ENCODE results near the gene ASB6.

ASB6 gene

GRCh38 chr9:129685220-129685932, 43.4 kb upstream of the ASB6 start:
- ChIA-PET POLR2A (no interaction called here), CTCF (no interaction called here)
- DNase-seq (ENCODE audit: extremely low spot score), result no peak
- TF ChIP-seq CTBP1 (IDR thresholded peaks at IDR 0.05; ENCODE audit: borderline replicate concordance) (no peak), BHLHE40 (IDR thresholded peaks at IDR 0.05; ENCODE audit: borderline replicate concordance) (no peak), SP1 (IDR thresholded peaks at IDR 0.05) (no peak), ELF4 (IDR thresholded peaks at IDR 0.05) (no peak), ZNF384 (IDR thresholded peaks at IDR 0.05) (no peak), LEF1 (IDR thresholded peaks at IDR 0.05; ENCODE audit: borderline replicate concordance) (no peak)

DNA sequence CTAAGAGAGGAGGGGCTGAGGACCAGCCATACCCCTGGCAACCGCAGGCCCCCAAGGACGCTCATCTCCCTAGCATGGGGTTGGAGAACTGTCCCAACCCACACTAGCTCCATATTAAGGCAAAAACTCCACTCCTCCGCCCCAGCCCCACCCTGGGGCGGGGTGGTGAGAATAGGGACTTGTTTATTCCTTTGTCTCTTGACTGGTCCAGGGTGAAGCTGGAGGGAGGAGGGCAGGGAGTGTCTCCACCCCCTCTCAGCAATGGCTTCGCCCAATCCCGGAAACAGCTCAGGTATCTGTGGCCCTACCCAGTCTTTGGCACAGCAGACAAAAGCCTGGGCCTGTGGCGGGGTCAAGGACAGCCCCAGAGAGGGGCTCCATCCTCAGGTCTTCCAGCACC, 40.4 kb upstream of the ASB6 start:
- ChIA-PET POLR2A (no interaction called here), CTCF (no interaction called here)
- DNase-seq (ENCODE audit: extremely low spot score), result no peak
- TF ChIP-seq SUZ12 (IDR thresholded peaks at IDR 0.05) (no peak), LEF1 (IDR thresholded peaks at IDR 0.05; ENCODE audit: borderline replicate concordance) (no peak), SP1 (IDR thresholded peaks at IDR 0.05) (no peak)
- TF ChIP-seq, protein P1, sequence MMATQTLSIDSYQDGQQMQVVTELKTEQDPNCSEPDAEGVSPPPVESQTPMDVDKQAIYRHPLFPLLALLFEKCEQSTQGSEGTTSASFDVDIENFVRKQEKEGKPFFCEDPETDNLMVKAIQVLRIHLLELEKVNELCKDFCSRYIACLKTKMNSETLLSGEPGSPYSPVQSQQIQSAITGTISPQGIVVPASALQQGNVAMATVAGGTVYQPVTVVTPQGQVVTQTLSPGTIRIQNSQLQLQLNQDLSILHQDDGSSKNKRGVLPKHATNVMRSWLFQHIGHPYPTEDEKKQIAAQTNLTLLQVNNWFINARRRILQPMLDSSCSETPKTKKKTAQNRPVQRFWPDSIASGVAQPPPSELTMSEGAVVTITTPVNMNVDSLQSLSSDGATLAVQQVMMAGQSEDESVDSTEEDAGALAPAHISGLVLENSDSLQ (IDR thresholded peaks at IDR 0.05), result no peak

GRCh38 chr9:129681924-129682323, 40.0 kb upstream of the ASB6 start:
- TF ChIP-seq ARNT (IDR thresholded peaks at IDR 0.05) (no peak), TARDBP (IDR thresholded peaks at IDR 0.05) (no peak), SP1 (IDR thresholded peaks at IDR 0.05) (no peak), CTBP1 (IDR thresholded peaks at IDR 0.05; ENCODE audit: borderline replicate concordance) (no peak), LEF1 (IDR thresholded peaks at IDR 0.05; ENCODE audit: borderline replicate concordance) (no peak), HDGF (IDR thresholded peaks at IDR 0.05; ENCODE audit: borderline replicate concordance) (no peak), FOXA1 (IDR thresholded peaks at IDR 0.05) (no peak), FOXK2 (IDR thresholded peaks at IDR 0.05) (no peak), SUZ12 (IDR thresholded peaks at IDR 0.05) (no peak), L3MBTL2 (conservative IDR thresholded peaks at IDR 0.05) (no peak), NFRKB (IDR thresholded peaks at IDR 0.05) (no peak), FOXM1 (IDR thresholded peaks at IDR 0.05; ENCODE audit: borderline replicate concordance) (no peak), BHLHE40 (IDR thresholded peaks at IDR 0.05; ENCODE audit: borderline replicate concordance) (no peak)

DNA sequence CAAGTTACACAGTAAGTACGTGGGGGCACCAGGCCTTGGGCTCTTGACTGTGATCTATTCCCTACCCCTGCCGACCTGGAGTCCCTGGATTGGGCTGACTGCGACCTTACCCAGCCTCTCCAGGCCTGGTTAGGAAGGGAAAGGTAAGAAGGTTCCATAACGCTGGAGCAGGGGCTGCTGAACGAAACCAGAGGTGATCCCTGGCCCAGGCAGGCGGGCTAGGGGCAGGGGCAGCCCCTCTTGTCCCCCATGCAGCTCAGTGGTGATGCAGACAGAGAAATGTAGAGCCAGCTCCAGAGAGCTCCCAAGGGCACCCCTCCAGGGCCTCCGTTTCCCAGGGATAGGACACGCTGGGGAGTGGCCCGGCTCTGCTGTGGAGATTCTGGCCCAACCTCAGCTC, 37.6 kb upstream of the ASB6 start:
- ChIA-PET CTCF (no interaction called here), POLR2A (interaction anchor here (1.5 kb wide), 1 partner anchor 18 kb away, joined by 5 read pairs; no protein-coding TSS in a partner anchor)
- DNase-seq (ENCODE audit: extremely low spot score), result no peak

More at GRCh38 chr9:129681924-129682323, 40.0 kb upstream of the ASB6 start:
- DNase-seq (ENCODE audit: extremely low spot score), result no peak
- ChIA-PET CTCF (no interaction called here), POLR2A (no interaction called here)

GRCh38 chr9:129678844-129679243, 36.9 kb upstream of the ASB6 start:
- ChIA-PET POLR2A (no interaction called here), CTCF (no interaction called here)
- TF ChIP-seq FOXM1 (IDR thresholded peaks at IDR 0.05; ENCODE audit: borderline replicate concordance) (no peak), L3MBTL2 (conservative IDR thresholded peaks at IDR 0.05) (no peak), ZNF384 (IDR thresholded peaks at IDR 0.05) (no peak), ARNT (IDR thresholded peaks at IDR 0.05) (no peak), ELF4 (IDR thresholded peaks at IDR 0.05) (no peak), HDGF (IDR thresholded peaks at IDR 0.05; ENCODE audit: borderline replicate concordance) (no peak), BHLHE40 (IDR thresholded peaks at IDR 0.05; ENCODE audit: borderline replicate concordance) (no peak), FOXA1 (IDR thresholded peaks at IDR 0.05) (no peak), SUZ12 (IDR thresholded peaks at IDR 0.05) (no peak), LEF1 (IDR thresholded peaks at IDR 0.05; ENCODE audit: borderline replicate concordance) (no peak), TARDBP (IDR thresholded peaks at IDR 0.05) (no peak), SP1 (IDR thresholded peaks at IDR 0.05) (no peak), CTBP1 (IDR thresholded peaks at IDR 0.05; ENCODE audit: borderline replicate concordance) (no peak), FOXK2 (IDR thresholded peaks at IDR 0.05) (no peak), NFRKB (IDR thresholded peaks at IDR 0.05) (no peak)
- TF ChIP-seq, protein P1 (IDR thresholded peaks at IDR 0.05), result no peak
- no peak for DNase-seq (ENCODE audit: extremely low spot score)

More for the DNA sequence above, 37.6 kb upstream of the ASB6 start:
- TF ChIP-seq SP1 (IDR thresholded peaks at IDR 0.05), result no peak
- no peak for TF ChIP-seq HDGF (IDR thresholded peaks at IDR 0.05; ENCODE audit: borderline replicate concordance)
- TF ChIP-seq NFRKB (IDR thresholded peaks at IDR 0.05), result no peak
- TF ChIP-seq CTBP1 (IDR thresholded peaks at IDR 0.05; ENCODE audit: borderline replicate concordance), result no peak
- TF ChIP-seq, protein P1 (IDR thresholded peaks at IDR 0.05), result no peak

DNA sequence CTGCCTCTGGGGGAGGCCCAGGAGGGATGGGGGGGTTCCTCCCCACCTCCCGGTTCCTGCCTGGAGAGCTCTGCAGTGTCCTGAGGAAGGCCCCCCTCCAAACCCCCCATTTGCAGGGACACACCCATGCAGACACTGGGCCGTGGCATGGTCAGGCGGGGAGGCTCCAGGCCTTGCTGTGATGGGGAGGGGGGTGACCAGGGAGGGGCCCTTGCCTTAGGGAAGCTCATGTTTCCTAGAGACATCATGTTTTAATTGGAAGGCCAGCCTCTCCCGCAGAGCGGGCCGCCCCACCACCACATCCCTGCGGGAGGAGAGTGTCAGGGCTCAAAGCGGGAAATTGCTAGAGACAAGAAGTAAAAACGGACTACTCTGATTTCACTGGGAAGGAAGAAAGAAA, 35.5 kb upstream of the ASB6 start:
- DNase-seq (ENCODE audit: extremely low spot score), result peak; percentile 34
- TF ChIP-seq FOXM1 (IDR thresholded peaks at IDR 0.05; ENCODE audit: borderline replicate concordance) (no peak), ARNT (IDR thresholded peaks at IDR 0.05) (no peak), SP1 (IDR thresholded peaks at IDR 0.05) (no peak), SUZ12 (IDR thresholded peaks at IDR 0.05) (no peak), CTBP1 (IDR thresholded peaks at IDR 0.05; ENCODE audit: borderline replicate concordance) (no peak), BHLHE40 (IDR thresholded peaks at IDR 0.05; ENCODE audit: borderline replicate concordance) (no peak), ELF4 (IDR thresholded peaks at IDR 0.05) (no peak), HDGF (IDR thresholded peaks at IDR 0.05; ENCODE audit: borderline replicate concordance) (no peak), FOXK2 (IDR thresholded peaks at IDR 0.05) (no peak), ZNF384 (IDR thresholded peaks at IDR 0.05) (no peak), L3MBTL2 (conservative IDR thresholded peaks at IDR 0.05) (no peak), FOXA1 (IDR thresholded peaks at IDR 0.05) (no peak), NFRKB (IDR thresholded peaks at IDR 0.05) (no peak)
- ChIA-PET CTCF (no interaction called here), POLR2A (no interaction called here)
